Heart right ventricle (tissue), 16 donors: Measurements from ENCODE around the gene DIAPH1. TPM values are rescaled to one million over a fixed set of nuclear protein-coding genes. Genes with fewer than 3 reads are reported as not detected.

Source experiments
- ATAC-seq, 8 donors: fragments of 200-7000 bp; cut with Tn5 transposase; one replicate each; pipeline ENCODE4 v1.9.1; 2020; ENCODE audit warnings: mild to moderate bottlenecking in 8 of 8, moderate library complexity in 8 of 8, moderate number of reproducible peaks in 1 of 8
- DNase-seq, 2 donors: peaks; one replicate each; pipeline ENCODE4 v3.0.0-alpha.2; 2020
- H3K27ac ChIP-seq, 10 donors: fragments of 200-600 bp; sonication (generic) in 2 of 10; one replicate each; pipeline versions ENCODE4 v1.5.0 to v1.8.0; 2020 to 2022; ENCODE audit warnings: mild to moderate bottlenecking in 3 of 10
- H3K27me3 ChIP-seq, 7 donors: fragments of 200-600 bp; one replicate each; pipeline ENCODE4 v1.8.0; 2021 to 2022; ENCODE audit warnings: mild to moderate bottlenecking in 2 of 7
- H3K36me3 ChIP-seq, 9 donors: fragments of 200-600 bp; sonication (generic) in 1 of 9; one replicate each; pipeline versions ENCODE4 v1.5.0 to v1.8.0; 2020 to 2022; ENCODE audit warnings: mild to moderate bottlenecking in 2 of 9
- H3K4me1 ChIP-seq, 9 donors: fragments of 200-600 bp; sonication (generic) in 1 of 9; one replicate each; pipeline versions ENCODE4 v1.5.0 to v1.8.0; 2020 to 2022; ENCODE audit warnings: mild to moderate bottlenecking in 4 of 9
- H3K4me3 ChIP-seq, 10 donors: fragments of 200-600 bp; sonication (generic) in 2 of 10; one replicate each; pipeline versions ENCODE4 v1.5.0 to v1.8.0; 2020 to 2022; ENCODE audit warnings: mild to moderate bottlenecking in 7 of 10, moderate library complexity in 2 of 10
- H3K9me3 ChIP-seq, 11 donors: fragments of 200-600 bp in 10 of 11; sonication (generic) in 2 of 11; one replicate each; pipeline versions ENCODE4 v1.5.0 to v1.8.0; 2013 to 2022; ENCODE audit warnings: mild to moderate bottlenecking in 2 of 11, control low read depth in 1 of 11, moderate library complexity in 1 of 11
- WGBS, 2 donors: extraction: QIAGEN DNeasy Blood & Tissue Kit; methylation state at CpG; one replicate each; pipeline ENCODE4 v1.1.7; 2013; ENCODE audit warnings: inconsistent platforms in 1 of 2; 5-methylcytosine and 5-hydroxymethylcytosine counted together
- intact Hi-C, 10 donors: fragments of 100-400 bp; cut with DNase I; formaldehyde crosslinking; loops; one replicate each; pipeline versions ENCODE4 v1.11.1 to v1.14.2; 2022
- polyA plus RNA-seq, 2 donors: library from polyadenylated mRNA; stranded (reverse); fragments of 200-250 nt; gene quantifications; one replicate each; pipeline ENCODE4 v1.2.3, GENCODE V29; 2013
- total RNA-seq, 10 donors: library from RNA; stranded (reverse); fragmentation: NEBNext Ultra II Directional in 3 of 10; extraction: Animal tissue kit (Norgen Biotek cat#: 25700) in 3 of 10; gene quantifications; one replicate each; pipeline versions ENCODE4 v1.2.1 to v1.2.4, GENCODE V29; 2021 to 2023
- TF ChIP-seq, protein P1 (sequence below), 9 donors: fragments of 200-600 bp; sonication (generic) in 2 of 9; IDR thresholded peaks; one replicate each; pipeline versions ENCODE4 v1.5.0 to v1.8.0; 2021 to 2022; ENCODE audit warnings: antibody characterized with exemption in 9 of 9, mild to moderate bottlenecking in 5 of 9, moderate library complexity in 1 of 9
- donor health status: Arrhythmogenic right ventricular cardiomyopathy.
- donor health status: ischemic (EF 13 %, LVEDD 7.1; RV severe dilation, severe dysfunction).
- donor health status: healthy with polysubstance abuse.
- donor health status: DM: no; HTN: yes; CAD: no.
- donor health status: DM: no; HTN: no; CAD: no.
- donor health status: ischemic (EF 25% LVEDD 6.9; RV normal size, moderate dysfunction).
- donor health status: ischemic (EF 25% LVEDD 5.7; RV mildly dilated, moderate dysfunction).
- donor health status: healthy.
- donor health status: DM: yes; HTN: yes; CAD: no.
- donor health status: Ischemic cardiomyopathy.
- donor health status: ischemic (EF 35%, LVEDD 5.7; RV mildly dilated, moderate dysfunction).
- donor health status: nonischemic (EF 11% LVEDD 7.7; RV severe dilation, severe dysfunction).
- donor health status: DM: yes; HTN: yes; CAD: no.
- donor health status: PGD.
- donor health status: ischemic (EF 29% LVEDD 5.4; RV normal size, mild dysfunction).
- donor health status: nonischemic (EF 23%, LVEDD 6.1; RV moderate dilation, normal function).

The DIAPH1 gene
- total and polyA plus RNA-seq, 12 donors, result 27.3 to 93.2 (median 45.6) TPM

DNA sequence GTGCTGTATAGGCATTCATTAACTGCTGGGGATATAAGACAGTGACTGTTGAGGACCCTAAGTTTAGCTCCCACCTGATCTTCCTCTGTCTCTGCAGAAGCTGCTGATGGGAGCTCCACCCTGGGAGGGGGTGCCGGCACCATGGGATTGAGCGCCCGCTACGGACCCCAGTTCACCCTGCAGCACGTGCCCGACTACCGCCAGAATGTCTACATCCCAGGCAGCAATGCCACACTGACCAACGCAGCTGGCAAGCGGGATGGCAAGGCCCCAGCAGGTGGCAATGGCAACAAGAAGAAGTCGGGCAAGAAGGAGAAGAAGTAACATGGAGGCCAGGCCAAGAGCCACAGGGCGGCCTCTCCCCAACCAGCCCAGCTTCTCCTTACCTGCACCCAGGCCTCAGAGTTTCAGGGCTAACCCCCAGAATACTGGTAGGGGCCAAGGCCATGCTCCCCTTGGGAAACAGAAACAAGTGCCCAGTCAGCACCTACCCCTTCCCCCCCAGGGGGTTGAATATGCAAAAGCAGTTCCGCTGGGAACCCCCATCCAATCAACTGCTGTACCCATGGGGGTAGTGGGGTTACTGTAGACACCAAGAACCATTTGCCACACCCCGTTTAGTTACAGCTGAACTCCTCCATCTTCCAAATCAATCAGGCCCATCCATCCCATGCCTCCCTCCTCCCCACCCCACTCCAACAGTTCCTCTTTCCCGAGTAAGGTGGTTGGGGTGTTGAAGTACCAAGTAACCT lies 107.8 kb downstream of the DIAPH1 start:
- intact Hi-C loops, result loop anchor here in 2 of 10 donors (5.0 kb wide), 1 partner anchor 34 kb away; the partner anchor contains the start of gene PCDHGC3 (in 2 of the 2)
- Histone ChIP-seq H3K4me3 (no peak overlapping the region), H3K9me3 (no peaks in the 10 kb centered on the region), H3K36me3 (peaks cover 0 to 47% (median 15%) of the 10 kb centered on the region in 9 donors), H3K27ac (peak overlapping the region in 3 of 10 donors; percentile 85 to 95 (median 87)), H3K4me1 (peaks cover 31 to 87% (median 75%) of the 10 kb centered on the region in 9 donors), H3K27me3 (no peaks in the 10 kb centered on the region)
- DNase-seq (no peak), ATAC-seq (no peak)
- TF ChIP-seq, protein P1, sequence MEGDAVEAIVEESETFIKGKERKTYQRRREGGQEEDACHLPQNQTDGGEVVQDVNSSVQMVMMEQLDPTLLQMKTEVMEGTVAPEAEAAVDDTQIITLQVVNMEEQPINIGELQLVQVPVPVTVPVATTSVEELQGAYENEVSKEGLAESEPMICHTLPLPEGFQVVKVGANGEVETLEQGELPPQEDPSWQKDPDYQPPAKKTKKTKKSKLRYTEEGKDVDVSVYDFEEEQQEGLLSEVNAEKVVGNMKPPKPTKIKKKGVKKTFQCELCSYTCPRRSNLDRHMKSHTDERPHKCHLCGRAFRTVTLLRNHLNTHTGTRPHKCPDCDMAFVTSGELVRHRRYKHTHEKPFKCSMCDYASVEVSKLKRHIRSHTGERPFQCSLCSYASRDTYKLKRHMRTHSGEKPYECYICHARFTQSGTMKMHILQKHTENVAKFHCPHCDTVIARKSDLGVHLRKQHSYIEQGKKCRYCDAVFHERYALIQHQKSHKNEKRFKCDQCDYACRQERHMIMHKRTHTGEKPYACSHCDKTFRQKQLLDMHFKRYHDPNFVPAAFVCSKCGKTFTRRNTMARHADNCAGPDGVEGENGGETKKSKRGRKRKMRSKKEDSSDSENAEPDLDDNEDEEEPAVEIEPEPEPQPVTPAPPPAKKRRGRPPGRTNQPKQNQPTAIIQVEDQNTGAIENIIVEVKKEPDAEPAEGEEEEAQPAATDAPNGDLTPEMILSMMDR (IDR thresholded peaks at IDR 0.05), result no peak
- WGBS, 2 donors, result 94 to 95% methylated on average over 14 of the region's 14 CpGs

GRCh38 chr5:141510160-141510559 lies 108.6 kb downstream of the DIAPH1 start:
- Histone ChIP-seq H3K27ac (peak overlapping the region in 7 of 10 donors; percentile 67 to 95 (median 84)), H3K27me3 (no peaks in the 10 kb centered on the region), H3K36me3 (peaks cover 0 to 48% (median 15%) of the 10 kb centered on the region in 9 donors), H3K4me1 (peaks cover 31 to 78% (median 66%) of the 10 kb centered on the region in 9 donors), H3K4me3 (no peak overlapping the region), H3K9me3 (no peaks in the 10 kb centered on the region)
- ATAC-seq (no peak), DNase-seq (no peak)
- intact Hi-C loops, result loop anchor here in 2 of 10 donors (5.0 kb wide), 1 partner anchor 33 kb away; the partner anchor contains the start of gene PCDHGC3 (in 2 of the 2)
- 90 to 91% methylated on average over 9 of the region's 9 CpGs for WGBS, 2 donors
- TF ChIP-seq, protein P1 (IDR thresholded peaks at IDR 0.05), result no peak

- Histone ChIP-seq H3K27me3 (no peaks in the 10 kb centered on the region), H3K4me1 (peaks cover 22 to 67% (median 55%) of the 10 kb centered on the region in 9 donors), H3K36me3 (peaks cover 0 to 59% (median 15%) of the 10 kb centered on the region in 9 donors), H3K4me3 (peak overlapping the region in 8 of 10 donors; percentile 4 to 41 (median 32)), H3K27ac (peak overlapping the region; percentile 59 to 95 (median 82)), H3K9me3 (no peaks in the 10 kb centered on the region)
- intact Hi-C loops, result loop anchor here in 1 of 10 donors (2.0 kb wide), 1 partner anchor 16 kb away; no protein-coding TSS in a partner anchor
- peak; percentile 18 to 65 (median 40) for ATAC-seq
- peak; percentile 56 to 60 for DNase-seq
- TF ChIP-seq, protein P1 (IDR thresholded peaks at IDR 0.05), result no peak
- 40 to 52% methylated on average over 23 of the region's 23 CpGs for WGBS, 2 donors
These were observed 109.8 kb downstream of the DIAPH1 start for GRCh38 chr5:141508798-141509611.

DNA sequence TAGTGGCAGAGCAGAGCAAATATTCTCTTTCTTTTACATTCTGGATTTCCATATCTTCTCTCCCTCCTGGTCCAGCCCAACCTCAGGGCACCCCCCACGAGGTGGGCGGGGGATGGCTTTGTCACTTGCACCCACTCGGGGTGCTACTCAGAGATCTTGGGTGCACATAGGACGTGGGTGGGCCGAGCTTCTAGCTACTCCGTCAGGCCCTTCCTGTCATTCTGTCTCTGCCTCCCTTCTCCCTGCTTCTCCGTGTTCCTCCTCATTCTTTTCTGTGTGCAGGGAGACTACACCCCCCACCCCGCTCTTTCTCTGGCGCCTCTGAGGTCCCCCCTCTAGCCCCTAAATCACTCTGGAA lies 110.4 kb downstream of the DIAPH1 start:
- intact Hi-C loops, result loop anchor here in 1 of 10 donors (2.0 kb wide), 1 partner anchor 16 kb away; no protein-coding TSS in a partner anchor
- peaks cover 0 to 64% (median 15%) of the 10 kb centered on the region in 9 donors for H3K36me3 ChIP-seq
- H3K4me3 ChIP-seq, result peak overlapping the region in 8 of 10 donors; percentile 4 to 41 (median 32)
- peaks cover 20 to 61% (median 49%) of the 10 kb centered on the region in 9 donors for H3K4me1 ChIP-seq
- H3K9me3 ChIP-seq, result no peaks in the 10 kb centered on the region
- peak overlapping the region; percentile 59 to 95 (median 82) for H3K27ac ChIP-seq
- H3K27me3 ChIP-seq, result no peaks in the 10 kb centered on the region
- WGBS, 2 donors, result 37 to 45% methylated on average over 9 of the region's 9 CpGs
- TF ChIP-seq, protein P1 (IDR thresholded peaks at IDR 0.05), result no peak
- DNase-seq (no peak), ATAC-seq (peak in 5 of 8 donors; percentile 1 to 15 (median 3))
